Endodermal cell (in vitro differentiated cells): ENCODE measurements around the gene SIDT1. TPM values are rescaled to one million over a fixed set of nuclear protein-coding genes. Genes with fewer than 3 reads are reported as not detected.

Source experiments
- DNase-seq: peaks from one replicate; pipeline ENCODE4 v3.0.0-alpha.2; 2017
- H3K27ac ChIP-seq: 2 replicates; pipeline ENCODE4 v1.5.1; 2013; ENCODE audit warnings: mild to moderate bottlenecking, low read depth, low read length, moderate library complexity
- H3K27me3 ChIP-seq: 2 replicates; pipeline ENCODE4 v1.6.1; 2013; ENCODE audit warnings: mild to moderate bottlenecking, low read length, moderate library complexity; ENCODE audit not compliant: insufficient read depth, control insufficient read depth, poor library complexity, severe bottlenecking
- H3K36me3 ChIP-seq: 2 replicates; pipeline ENCODE4 v1.7.0; 2013; ENCODE audit warnings: mild to moderate bottlenecking, low read length, moderate library complexity; ENCODE audit not compliant: control insufficient read depth, insufficient read depth
- H3K4me1 ChIP-seq: one replicate; pipeline ENCODE4 v1.7.0; 2013; ENCODE audit warnings: low read length; ENCODE audit not compliant: control insufficient read depth, insufficient read depth
- H3K4me3 ChIP-seq: 2 replicates; pipeline ENCODE4 v1.5.1; 2013; ENCODE audit warnings: mild to moderate bottlenecking, low read length, moderate library complexity
- H3K9ac ChIP-seq: 2 replicates; pipeline ENCODE4 v1.6.1; 2013; ENCODE audit warnings: mild to moderate bottlenecking, low read length, moderate library complexity; ENCODE audit not compliant: poor library complexity, severe bottlenecking; ENCODE audit errors: extremely low read depth
- H3K9me3 ChIP-seq: 2 replicates; pipeline ENCODE4 v1.6.1; 2013; ENCODE audit warnings: mild to moderate bottlenecking, low read length, moderate library complexity; ENCODE audit not compliant: control insufficient read depth
- H3K27ac Mint-ChIP-seq: 2 replicates; pipeline ENCODE4 v1.8.0; 2020; ENCODE audit warnings: mixed read lengths
- H3K27me3 Mint-ChIP-seq: 2 replicates; pipeline ENCODE4 v1.8.0; 2021; ENCODE audit warnings: mild to moderate bottlenecking, mixed read lengths; ENCODE audit not compliant: insufficient read depth
- H3K36me3 Mint-ChIP-seq: 2 replicates; pipeline ENCODE4 v1.8.0; 2020; ENCODE audit warnings: low read depth, mixed read lengths
- H3K4me1 Mint-ChIP-seq: 2 replicates; pipeline ENCODE4 v1.8.0; 2020; ENCODE audit warnings: mixed read lengths
- H3K4me3 Mint-ChIP-seq: 2 replicates; pipeline ENCODE4 v1.8.0; 2020; ENCODE audit warnings: mild to moderate bottlenecking, moderate library complexity, mixed read lengths
- H3K9me3 Mint-ChIP-seq: 2 replicates; pipeline ENCODE4 v1.8.0; 2020; ENCODE audit warnings: mild to moderate bottlenecking, mixed read lengths
- WGBS, 2 experiments: methylation state at CpG; one replicate each; pipeline versions ENCODE4 v1.1.5 to v1.1.7; 2013; ENCODE audit warnings: missing lambda C conversion rate in 2 of 2, mixed read lengths in 1 of 2; ENCODE audit not compliant: insufficient coverage in 1 of 2, insufficient read length in 1 of 2; 5-methylcytosine and 5-hydroxymethylcytosine counted together
- total RNA-seq, 2 donors: library from RNA; stranded (reverse); fragmentation: NEBNext Ultra II Directional in 1 of 2; extraction: Animal tissue kit (Norgen Biotek cat#: 25700) in 1 of 2; gene quantifications; 2 replicates in 1 of 2; 3 replicates in 1 of 2; pipeline ENCODE4 v1.2.1, GENCODE V29; 2021
- TF ChIP-seq, protein P1 (sequence below): fragments of 200-600 bp; sonication (generic); conservative IDR thresholded peaks from 2 replicates; pipeline ENCODE4 v1.5.0; 2021; ENCODE audit warnings: antibody characterized with exemption, mild to moderate bottlenecking

SIDT1 gene
- total RNA-seq, 2 donors from 2014 or later, result not detected

DNA sequence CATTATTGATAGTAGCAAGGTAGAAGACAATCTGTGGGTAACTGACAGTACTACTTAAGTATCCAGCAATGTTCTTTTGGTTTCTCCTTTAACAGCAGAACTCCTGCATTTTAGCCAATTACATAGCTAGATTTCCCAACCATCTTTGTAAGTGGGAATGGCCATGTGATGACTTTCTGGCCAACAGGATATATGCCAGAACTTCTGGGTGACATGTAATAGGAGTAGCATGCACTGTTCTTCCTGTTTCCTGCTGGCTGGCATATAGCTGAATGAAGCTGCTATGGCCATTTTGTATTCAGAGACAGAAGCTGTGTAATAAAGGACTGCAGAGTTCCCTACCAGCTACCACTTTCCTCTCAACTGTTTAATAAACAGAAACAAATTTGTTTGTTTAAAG, 35.4 kb upstream of the SIDT1 start:
- Histone ChIP-seq H3K9me3 (no peaks in the 10 kb centered on the region), H3K27ac (no peak overlapping the region), H3K27me3 (no peaks in the 10 kb centered on the region), H3K9ac (no peak overlapping the region), H3K36me3 (peaks cover 40% of the 10 kb centered on the region), H3K4me3 (no peak overlapping the region), H3K4me1 (peaks cover 2% of the 10 kb centered on the region)
- Mint-ChIP-seq H3K27ac (no peak overlapping the region), H3K27me3 (no peaks in the 10 kb centered on the region), H3K9me3 (no peaks in the 10 kb centered on the region), H3K4me1 (no peaks in the 10 kb centered on the region), H3K4me3 (no peak overlapping the region), H3K36me3 (peaks cover 13% of the 10 kb centered on the region)
- no peak for DNase-seq
- TF ChIP-seq, protein P1, sequence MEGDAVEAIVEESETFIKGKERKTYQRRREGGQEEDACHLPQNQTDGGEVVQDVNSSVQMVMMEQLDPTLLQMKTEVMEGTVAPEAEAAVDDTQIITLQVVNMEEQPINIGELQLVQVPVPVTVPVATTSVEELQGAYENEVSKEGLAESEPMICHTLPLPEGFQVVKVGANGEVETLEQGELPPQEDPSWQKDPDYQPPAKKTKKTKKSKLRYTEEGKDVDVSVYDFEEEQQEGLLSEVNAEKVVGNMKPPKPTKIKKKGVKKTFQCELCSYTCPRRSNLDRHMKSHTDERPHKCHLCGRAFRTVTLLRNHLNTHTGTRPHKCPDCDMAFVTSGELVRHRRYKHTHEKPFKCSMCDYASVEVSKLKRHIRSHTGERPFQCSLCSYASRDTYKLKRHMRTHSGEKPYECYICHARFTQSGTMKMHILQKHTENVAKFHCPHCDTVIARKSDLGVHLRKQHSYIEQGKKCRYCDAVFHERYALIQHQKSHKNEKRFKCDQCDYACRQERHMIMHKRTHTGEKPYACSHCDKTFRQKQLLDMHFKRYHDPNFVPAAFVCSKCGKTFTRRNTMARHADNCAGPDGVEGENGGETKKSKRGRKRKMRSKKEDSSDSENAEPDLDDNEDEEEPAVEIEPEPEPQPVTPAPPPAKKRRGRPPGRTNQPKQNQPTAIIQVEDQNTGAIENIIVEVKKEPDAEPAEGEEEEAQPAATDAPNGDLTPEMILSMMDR, result no peak

DNA sequence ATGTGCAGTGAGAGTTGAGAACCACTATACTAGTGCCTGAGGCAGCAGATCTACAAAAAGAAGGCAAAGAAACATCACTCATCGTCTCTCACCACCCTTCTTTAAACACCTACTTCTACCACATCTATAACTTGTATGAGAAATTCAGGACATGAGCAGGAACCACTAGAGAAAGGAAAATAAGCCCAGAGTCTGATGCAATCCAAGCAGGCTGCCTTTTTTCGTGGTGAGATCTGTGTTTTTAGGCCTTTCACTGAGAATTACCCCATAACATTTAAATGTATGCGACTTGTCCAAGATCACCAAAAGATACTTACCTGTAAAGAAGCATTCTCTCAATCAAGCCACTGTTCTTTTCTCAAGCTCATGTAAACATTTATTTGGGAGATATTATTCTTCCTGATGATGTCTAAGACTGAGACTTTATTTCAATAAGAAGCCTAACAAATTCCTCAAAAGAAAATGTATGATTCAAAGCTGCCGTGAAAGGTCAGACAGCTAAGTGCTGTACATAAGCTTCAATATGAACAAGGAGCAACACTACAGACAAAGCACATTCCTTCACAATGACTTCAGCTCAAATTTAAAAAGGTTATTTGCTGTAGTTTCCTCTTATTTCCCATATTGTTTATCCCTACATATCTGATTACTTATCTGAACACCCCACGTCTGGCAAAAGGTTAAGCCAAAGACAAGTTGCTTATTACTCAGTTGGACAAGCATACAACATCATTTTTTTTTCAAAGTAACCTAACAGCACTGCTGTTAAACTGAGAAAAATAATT, 33.9 kb upstream of the SIDT1 start:
- Mint-ChIP-seq H3K9me3 (no peaks in the 10 kb centered on the region), H3K36me3 (peaks cover 16% of the 10 kb centered on the region), H3K4me3 (no peak overlapping the region), H3K27me3 (no peaks in the 10 kb centered on the region), H3K4me1 (no peaks in the 10 kb centered on the region), H3K27ac (peak overlapping the region; percentile 52)
- no peak overlapping the region for H3K9ac ChIP-seq
- WGBS, 2 experiments, result 94 to 98% methylated on average over 4 to 5 of the region's 5 CpGs
- peaks cover 2% of the 10 kb centered on the region for H3K4me1 ChIP-seq
- no peaks in the 10 kb centered on the region for H3K9me3 ChIP-seq
- H3K27ac ChIP-seq, result no peak overlapping the region
- TF ChIP-seq, protein P1, result no peak
- H3K27me3 ChIP-seq, result no peaks in the 10 kb centered on the region
- no peak overlapping the region for H3K4me3 ChIP-seq
- no peak for DNase-seq
- peaks cover 28% of the 10 kb centered on the region for H3K36me3 ChIP-seq

DNA sequence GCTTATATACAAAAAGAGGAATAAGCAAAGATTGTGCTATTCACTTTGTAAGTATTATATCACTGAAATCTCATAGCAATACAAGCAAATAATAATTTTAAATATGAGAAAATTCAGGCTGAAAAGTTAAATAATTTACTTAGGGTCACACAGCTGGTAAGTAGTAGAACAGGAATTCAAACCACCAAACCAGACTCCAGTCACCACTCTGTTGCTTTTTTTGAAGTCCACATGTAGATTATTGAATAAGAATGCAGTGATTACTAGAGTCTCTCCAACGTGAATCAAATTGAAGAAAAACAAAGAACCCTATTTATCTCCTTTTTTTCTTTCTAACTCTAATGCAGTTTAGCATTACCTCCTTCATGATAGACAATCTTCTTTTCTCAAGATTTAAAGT, 33.3 kb upstream of the SIDT1 start:
- Histone ChIP-seq H3K4me3 (no peak overlapping the region), H3K9ac (no peak overlapping the region), H3K36me3 (peaks cover 26% of the 10 kb centered on the region), H3K4me1 (peaks cover 2% of the 10 kb centered on the region), H3K9me3 (no peaks in the 10 kb centered on the region), H3K27me3 (no peaks in the 10 kb centered on the region), H3K27ac (no peak overlapping the region)
- TF ChIP-seq, protein P1, result no peak
- WGBS, 2 experiments, result 60 to 76% methylated on average over 1 of the region's 1 CpG
- H3K27me3 Mint-ChIP-seq, result no peaks in the 10 kb centered on the region
- peaks cover 19% of the 10 kb centered on the region for H3K36me3 Mint-ChIP-seq
- H3K27ac Mint-ChIP-seq, result no peak overlapping the region
- H3K4me1 Mint-ChIP-seq, result no peaks in the 10 kb centered on the region
- no peak overlapping the region for H3K4me3 Mint-ChIP-seq
- DNase-seq, result no peak
- H3K9me3 Mint-ChIP-seq, result no peaks in the 10 kb centered on the region
